Kidney (tissue), 14 donors: ENCODE results near the gene RBP5. TPM values are rescaled to one million over a fixed set of nuclear protein-coding genes. Genes with fewer than 3 reads are reported as not detected.

Source experiments
- DNase-seq, 5 donors: peaks; one replicate each; pipeline ENCODE4 v3.0.0-alpha.2; 2013 to 2020
- FAIRE-seq: peaks from 2 replicates; lab custom pipeline; 2012; peaks lifted over from hg19 to GRCh38; lab: Jason Lieb, UNC
- H3K27ac ChIP-seq, 2 donors: one replicate each; pipeline ENCODE4 v1.7.0; 2013; ENCODE audit warnings: low read depth in 2 of 2, low read length in 2 of 2, inconsistent platforms in 1 of 2
- H3K27me3 ChIP-seq: one replicate; pipeline ENCODE4 v1.7.1; 2013; ENCODE audit warnings: low read length, inconsistent platforms; ENCODE audit not compliant: control insufficient read depth, insufficient read depth
- H3K36me3 ChIP-seq, 3 donors: one replicate each; pipeline versions ENCODE4 v1.7.0 to v1.7.1; 2013; ENCODE audit warnings: low read length in 3 of 3, control low read depth in 1 of 3, inconsistent platforms in 1 of 3; ENCODE audit not compliant: insufficient read depth in 3 of 3, control insufficient read depth in 2 of 3
- H3K4me1 ChIP-seq, 3 donors: one replicate each; pipeline versions ENCODE4 v1.7.0 to v1.7.1; 2013; ENCODE audit warnings: low read length in 3 of 3, inconsistent platforms in 1 of 3, low read depth in 1 of 3; ENCODE audit not compliant: control insufficient read depth in 2 of 3, insufficient read depth in 2 of 3
- H3K4me3 ChIP-seq, 3 donors: one replicate each; pipeline versions ENCODE4 v1.7.0 to v1.8.1; 2013; ENCODE audit warnings: low read length in 3 of 3, control low read depth in 1 of 3, inconsistent platforms in 1 of 3
- H3K9ac ChIP-seq, 3 donors: one replicate each; pipeline versions ENCODE4 v1.7.0 to v1.7.1; 2013; ENCODE audit warnings: low read length in 3 of 3, control low read depth in 1 of 3, inconsistent platforms in 1 of 3
- H3K9me3 ChIP-seq, 3 donors: one replicate each; pipeline versions ENCODE4 v1.7.0 to v1.7.1; 2013; ENCODE audit warnings: low read length in 3 of 3, control low read depth in 1 of 3, inconsistent platforms in 1 of 3; ENCODE audit not compliant: control insufficient read depth in 2 of 3, insufficient read depth in 1 of 3
- CTCF ChIP-seq: IDR thresholded peaks from 3 replicates; pipeline ENCODE4 v1.5.1; 2012; ENCODE audit warnings: mild to moderate bottlenecking, moderate library complexity, borderline replicate concordance; ENCODE audit not compliant: insufficient read depth; ENCODE audit errors: extremely low read depth
- intact Hi-C: fragments of 100-400 bp; cut with DNase I; formaldehyde crosslinking; loops from one replicate; pipeline ENCODE4 v1.11.1; 2022
- polyA plus RNA-seq: library from polyadenylated mRNA; stranded (reverse); fragments of 350-450 nt; fragmentation: Illumina TruSeq; extraction: RNeasy Lipid Tissue Mini Kit (QIAGEN cat#74804); gene quantifications from one replicate; pipeline ENCODE4 v1.2.3, GENCODE V29; 2014; ENCODE audit warnings: low read depth, low replicate concordance; ENCODE audit not compliant: insufficient read depth
- total RNA-seq: library from RNA; stranded (reverse); fragmentation: NEBNext Ultra II Directional; extraction: Animal tissue kit (Norgen Biotek cat#: 25700); gene quantifications from one replicate; pipeline ENCODE4 v1.2.1, GENCODE V29; 2021
- donor health status: control.
- donor health status: control.
- donor health status: control.
- donor health status: control.
- donor health status: control.
- donor health status: DM: yes; HTN: yes; CAD: no.
- donor health status: Normal renal cell carcinoma (clear cell type).

The RBP5 gene
- total and polyA plus RNA-seq, 2 donors from 2014 or later: 74.6 to 609 TPM

- no peaks in the 10 kb centered on the region for H3K9me3 ChIP-seq
- FAIRE-seq (no peak), DNase-seq (no peak)
- H3K4me1 ChIP-seq: no peaks in the 10 kb centered on the region
- H3K4me3 ChIP-seq: no peak overlapping the region
- intact Hi-C loops: no loop called here
- H3K36me3 ChIP-seq: no peaks in the 10 kb centered on the region
- no peak overlapping the region for H3K27ac ChIP-seq
- no peak for TF ChIP-seq CTCF
- no peak overlapping the region for H3K9ac ChIP-seq
- no peaks in the 10 kb centered on the region for H3K27me3 ChIP-seq
These were observed 46.8 kb upstream of the RBP5 start for GRCh38 chr12:7175493-7175892.

- no peak for TF ChIP-seq CTCF
- intact Hi-C loops: no loop called here
- Histone ChIP-seq H3K4me1 (no peaks in the 10 kb centered on the region), H3K27me3 (no peaks in the 10 kb centered on the region), H3K27ac (no peak overlapping the region), H3K9me3 (peaks cover 0 to 6% (median 0%) of the 10 kb centered on the region in 3 donors), H3K4me3 (no peak overlapping the region), H3K36me3 (no peaks in the 10 kb centered on the region), H3K9ac (no peak overlapping the region)
- FAIRE-seq (peak; percentile 46), DNase-seq (no peak)
These were observed 43.2 kb upstream of the RBP5 start for GRCh38 chr12:7171854-7172253.

- no peak for TF ChIP-seq CTCF
These were observed 41.3 kb upstream of the RBP5 start for GRCh38 chr12:7169951-7170350.

GRCh38 chr12:7162691-7163114, 34.0 kb upstream of the RBP5 start:
- Histone ChIP-seq H3K36me3 (no peaks in the 10 kb centered on the region), H3K9ac (no peak overlapping the region), H3K27me3 (no peaks in the 10 kb centered on the region), H3K9me3 (no peaks in the 10 kb centered on the region), H3K4me1 (peaks cover 0 to 7% (median 3%) of the 10 kb centered on the region in 3 donors), H3K4me3 (peak overlapping the region in 2 of 3 donors; percentile 45 to 50), H3K27ac (peak overlapping the region in 1 of 2 donors; percentile 16)
- FAIRE-seq (no peak), DNase-seq (peak in 3 of 5 donors; percentile 62 to 72 (median 68))
- peak; percentile 55 for TF ChIP-seq CTCF
- intact Hi-C loops: no loop called here

More at GRCh38 chr12:7169951-7170350, 41.3 kb upstream of the RBP5 start:
- Histone ChIP-seq H3K4me1 (no peaks in the 10 kb centered on the region), H3K36me3 (no peaks in the 10 kb centered on the region), H3K4me3 (no peak overlapping the region), H3K27me3 (no peaks in the 10 kb centered on the region), H3K9me3 (peaks cover 0 to 6% (median 0%) of the 10 kb centered on the region in 3 donors), H3K27ac (no peak overlapping the region), H3K9ac (no peak overlapping the region)
- intact Hi-C loops: no loop called here
- DNase-seq (no peak), FAIRE-seq (no peak)
